PC-9 (cell line): ENCODE measurements around the gene LRP1B. TPM values are rescaled to one million over a fixed set of nuclear protein-coding genes. Genes with fewer than 3 reads are reported as not detected.

Experiments used
- BruUV-seq: library from RNA; stranded (reverse); fragments of 400-500 nt; replicated peaks from 2 replicates; lab custom pipeline; 2021; lab: Mats Ljungman, UMichigan
- CTCF ChIA-PET: fragments of 300-600 bp; sonication (Branson Sonifier 250); formaldehyde crosslinking; loops from one replicate; lab custom pipeline; 2022; ENCODE audit warnings: antibody characterized with exemption; lab: Charles Lee
- POLR2A ChIA-PET: fragments of 300-600 bp; sonication (Branson Sonifier 250); formaldehyde crosslinking; loops from one replicate; lab custom pipeline; 2022; ENCODE audit warnings: antibody characterized with exemption; ENCODE audit not compliant: unreplicated experiment; lab: Charles Lee
- DNase-seq, 2 experiments: peaks; one replicate each; pipeline versions ENCODE4 v3.0.0 to v3.0.0-alpha.2; 2015 to 2022; ENCODE audit warnings: mixed read lengths in 1 of 2
- H2AFZ ChIP-seq: fragments of 200-600 bp; sonication (generic); 2 replicates; pipeline ENCODE4 v1.8.1; 2017; ENCODE audit warnings: antibody characterized with exemption
- H3F3A ChIP-seq: fragments of 200-600 bp; sonication (generic); 2 replicates; pipeline ENCODE4 v1.8.1; 2017; ENCODE audit warnings: antibody characterized with exemption, mild to moderate bottlenecking, low read depth; ENCODE audit not compliant: insufficient read depth
- H3K27ac ChIP-seq: fragments of 200-600 bp; sonication (generic); 2 replicates; pipeline ENCODE4 v1.6.1; 2016; ENCODE audit warnings: mixed run types
- H3K27me3 ChIP-seq: fragments of 200-600 bp; sonication (generic); 2 replicates; pipeline ENCODE4 v1.6.1; 2016; ENCODE audit warnings: low read depth, mixed run types; ENCODE audit not compliant: insufficient read depth
- H3K36me3 ChIP-seq: fragments of 200-600 bp; sonication (generic); 2 replicates; pipeline ENCODE4 v1.6.1; 2016; ENCODE audit warnings: low read depth, mixed run types
- H3K4me1 ChIP-seq: fragments of 200-600 bp; sonication (generic); replicated peaks from 2 replicates; pipeline ENCODE4 v1.6.1; 2016; ENCODE audit warnings: mixed run types; ENCODE audit not compliant: insufficient read depth
- H3K4me2 ChIP-seq: fragments of 200-600 bp; sonication (generic); 2 replicates; pipeline ENCODE4 v1.6.1; 2017; ENCODE audit warnings: mixed run types
- H3K4me3 ChIP-seq: fragments of 200-600 bp; sonication (generic); 2 replicates; pipeline ENCODE4 v1.6.1; 2016; ENCODE audit warnings: mixed run types
- H3K79me2 ChIP-seq: fragments of 200-600 bp; sonication (generic); 2 replicates; pipeline ENCODE4 v1.6.1; 2017; ENCODE audit warnings: low read depth, mixed run types
- H3K9me2 ChIP-seq: fragments of 200-600 bp; sonication (generic); 2 replicates; pipeline ENCODE4 v1.8.1; 2017; ENCODE audit warnings: mild to moderate bottlenecking; ENCODE audit not compliant: insufficient read depth
- H3K9me3 ChIP-seq: fragments of 200-600 bp; sonication (generic); 2 replicates; pipeline ENCODE4 v1.8.1; 2016; ENCODE audit warnings: low read depth; ENCODE audit not compliant: insufficient read depth
- H4K20me1 ChIP-seq: fragments of 200-600 bp; sonication (generic); 2 replicates; pipeline ENCODE4 v1.8.1; 2017; ENCODE audit not compliant: insufficient read depth
- EZH2 ChIP-seq: fragments of 200-600 bp; sonication (generic); IDR thresholded peaks from 2 replicates; pipeline ENCODE4 v1.8.0; 2017; ENCODE audit warnings: antibody characterized with exemption, low read depth
- intact Hi-C: fragments of 100-400 bp; cut with micrococcal nuclease; formaldehyde crosslinking; loops from one replicate; pipeline ENCODE4 v1.10.0; 2022; ENCODE audit not compliant: unreplicated experiment
- total RNA-seq: library from RNA; stranded (reverse); gene quantifications from 2 replicates; pipeline ENCODE4 v1.2.3, GENCODE V29; 2021
- TF ChIP-seq, protein P1 (sequence below): fragments of 200-600 bp; sonication (generic); conservative IDR thresholded peaks from 2 replicates; pipeline ENCODE4 v1.6.1; 2017; ENCODE audit warnings: mixed run types, antibody characterized with exemption, mild to moderate bottlenecking, moderate library complexity

LRP1B gene
- total RNA-seq, 1 experiment from 2014 or later: 1.7 TPM

DNA sequence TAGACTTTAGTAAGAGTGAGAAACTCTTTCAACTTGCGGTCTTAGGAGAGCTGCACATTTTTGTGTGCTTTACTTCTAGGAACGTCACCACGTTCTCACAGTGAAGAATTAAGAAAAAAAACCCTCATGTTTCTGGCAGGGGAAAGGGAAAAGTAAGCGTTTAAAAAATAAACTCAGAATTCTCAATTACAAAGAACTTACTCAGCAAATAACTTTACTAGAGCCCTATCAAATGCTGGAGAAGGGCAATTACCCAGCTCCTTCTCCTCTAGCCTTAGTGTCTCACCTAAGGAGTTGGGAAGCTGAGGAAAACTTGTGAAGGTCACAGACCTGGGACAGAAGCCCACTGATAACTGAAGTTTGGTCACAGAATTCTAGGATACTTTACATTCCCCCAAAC is 1500.3 kb downstream of the LRP1B start:
- Histone ChIP-seq H3K27ac (no peak overlapping the region), H3K4me1 (no peaks in the 10 kb centered on the region), H4K20me1 (no peaks in the 10 kb centered on the region), H3F3A (no peaks in the 10 kb centered on the region), H3K4me2 (no peak overlapping the region), H3K27me3 (no peaks in the 10 kb centered on the region), H2AFZ (no peak overlapping the region), H3K79me2 (no peaks in the 10 kb centered on the region), H3K36me3 (no peaks in the 10 kb centered on the region), H3K9me3 (no peaks in the 10 kb centered on the region), H3K4me3 (no peak overlapping the region), H3K9me2 (peaks cover 5% of the 10 kb centered on the region; the same call in 1 of the 2 replicates)
- no peak for DNase-seq
- ChIA-PET POLR2A (no interaction called here), CTCF (no interaction called here)
- BruUV-seq: no TSS peak
- no peak for TF ChIP-seq EZH2
- TF ChIP-seq, protein P1, sequence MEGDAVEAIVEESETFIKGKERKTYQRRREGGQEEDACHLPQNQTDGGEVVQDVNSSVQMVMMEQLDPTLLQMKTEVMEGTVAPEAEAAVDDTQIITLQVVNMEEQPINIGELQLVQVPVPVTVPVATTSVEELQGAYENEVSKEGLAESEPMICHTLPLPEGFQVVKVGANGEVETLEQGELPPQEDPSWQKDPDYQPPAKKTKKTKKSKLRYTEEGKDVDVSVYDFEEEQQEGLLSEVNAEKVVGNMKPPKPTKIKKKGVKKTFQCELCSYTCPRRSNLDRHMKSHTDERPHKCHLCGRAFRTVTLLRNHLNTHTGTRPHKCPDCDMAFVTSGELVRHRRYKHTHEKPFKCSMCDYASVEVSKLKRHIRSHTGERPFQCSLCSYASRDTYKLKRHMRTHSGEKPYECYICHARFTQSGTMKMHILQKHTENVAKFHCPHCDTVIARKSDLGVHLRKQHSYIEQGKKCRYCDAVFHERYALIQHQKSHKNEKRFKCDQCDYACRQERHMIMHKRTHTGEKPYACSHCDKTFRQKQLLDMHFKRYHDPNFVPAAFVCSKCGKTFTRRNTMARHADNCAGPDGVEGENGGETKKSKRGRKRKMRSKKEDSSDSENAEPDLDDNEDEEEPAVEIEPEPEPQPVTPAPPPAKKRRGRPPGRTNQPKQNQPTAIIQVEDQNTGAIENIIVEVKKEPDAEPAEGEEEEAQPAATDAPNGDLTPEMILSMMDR: no peak
- intact Hi-C loops: no loop called here

DNA sequence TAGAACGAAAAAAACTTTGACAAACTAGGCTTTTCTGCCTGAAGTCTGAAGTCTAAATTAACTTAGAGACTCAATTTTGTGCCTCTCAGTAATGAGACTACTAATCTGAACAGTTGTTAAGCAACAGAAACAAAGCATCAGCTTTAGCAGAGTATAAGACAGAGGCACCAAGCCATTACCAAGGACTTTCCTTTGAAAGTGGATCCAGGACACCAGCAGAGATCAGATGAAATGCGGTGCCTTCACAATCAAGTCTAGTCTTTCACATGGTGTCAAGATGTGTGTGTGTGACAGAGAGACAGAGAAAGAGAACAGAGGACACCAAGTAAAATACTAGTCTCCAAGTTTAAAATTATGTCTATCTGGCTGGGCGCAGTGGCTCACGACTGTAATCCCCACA is 1502.9 kb downstream of the LRP1B start:
- H3K27ac ChIP-seq: no peak overlapping the region
- no peak overlapping the region for H3K4me2 ChIP-seq
- no TSS peak for BruUV-seq
- no peaks in the 10 kb centered on the region for H3F3A ChIP-seq
- no peaks in the 10 kb centered on the region for H3K79me2 ChIP-seq
- no peak overlapping the region for H3K4me3 ChIP-seq
- no peaks in the 10 kb centered on the region for H3K36me3 ChIP-seq
- DNase-seq: no peak
- peaks cover 8% of the 10 kb centered on the region for H3K4me1 ChIP-seq
- no peaks in the 10 kb centered on the region for H4K20me1 ChIP-seq
- H3K9me2 ChIP-seq: peaks cover 5% of the 10 kb centered on the region; the same call in 1 of the 2 replicates
- no peak overlapping the region for H2AFZ ChIP-seq
- no peak for TF ChIP-seq EZH2
- TF ChIP-seq, protein P1: no peak
- intact Hi-C loops: no loop called here
- no peaks in the 10 kb centered on the region for H3K27me3 ChIP-seq
- no peaks in the 10 kb centered on the region for H3K9me3 ChIP-seq
- ChIA-PET POLR2A (no interaction called here), CTCF (no interaction called here)

DNA sequence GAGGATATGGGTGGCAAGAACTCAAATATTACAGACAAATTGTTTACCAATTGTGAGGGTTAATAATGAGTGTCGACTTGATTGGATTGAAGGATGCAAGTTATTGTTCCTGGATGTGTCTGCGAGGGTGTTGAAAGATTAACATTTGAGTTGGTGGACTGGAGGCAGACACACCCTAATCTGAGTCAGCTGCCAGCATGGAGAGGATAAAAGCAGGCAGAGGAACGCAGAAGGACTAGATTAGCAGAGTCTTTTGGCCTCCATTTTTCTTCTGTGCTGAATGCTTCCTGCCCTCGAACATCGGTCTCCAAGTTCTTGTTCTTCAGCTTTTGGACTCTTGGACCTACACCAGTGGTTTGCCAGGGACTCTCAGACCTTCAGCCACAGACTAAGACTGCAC is 1503.7 kb downstream of the LRP1B start:
- CTCF ChIA-PET: no interaction called here
- no peak for TF ChIP-seq EZH2
- TF ChIP-seq, protein P1: no peak
- Histone ChIP-seq H3K9me3 (no peaks in the 10 kb centered on the region), H3K9me2 (peaks cover 5% of the 10 kb centered on the region; the same call in 1 of the 2 replicates), H3K27me3 (no peaks in the 10 kb centered on the region), H3K4me3 (no peak overlapping the region), H2AFZ (no peak overlapping the region), H3K4me2 (no peak overlapping the region), H3K4me1 (peaks cover 8% of the 10 kb centered on the region), H3K36me3 (no peaks in the 10 kb centered on the region), H3F3A (no peaks in the 10 kb centered on the region), H4K20me1 (no peaks in the 10 kb centered on the region), H3K27ac (no peak overlapping the region), H3K79me2 (no peaks in the 10 kb centered on the region)
- DNase-seq: no peak
- POLR2A ChIA-PET: no interaction called here
- intact Hi-C loops: no loop called here
- BruUV-seq: no TSS peak
